Stimulated activated CD4-positive, alpha-beta T cell treated with anti-CD3 and anti-CD28 coated beads, Interleukin-1b, Interleukin-23, amount 100 ng/mL, for 4 hours (primary cell): ENCODE data around the gene CCL16.
"Not testable (repeated sequence)": the region's sequence is repeated elsewhere in the genome, so short reads cannot be mapped to it uniquely, and the experiment has no call there.

Source experiments
- DNase-seq, 2 donors: peaks; one replicate each; pipeline ENCODE4 v3.0.0-alpha.2; 2020; ENCODE audit warnings: low read depth in 2 of 2

The CCL16 gene, protein sequence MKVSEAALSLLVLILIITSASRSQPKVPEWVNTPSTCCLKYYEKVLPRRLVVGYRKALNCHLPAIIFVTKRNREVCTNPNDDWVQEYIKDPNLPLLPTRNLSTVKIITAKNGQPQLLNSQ

GRCh38 chr17:35981246-35981645 lies at the start of gene CCL16:
Gene CCL16, minus strand, starts transcription at chr17:35981497. Its CDS starts 77 bp downstream, at chr17:35981420.
- DNase-seq = no peak

GRCh38 chr17:36030956-36031355 lies 49.7 kb upstream of the CCL16 start:
- no peak for DNase-seq

DNA sequence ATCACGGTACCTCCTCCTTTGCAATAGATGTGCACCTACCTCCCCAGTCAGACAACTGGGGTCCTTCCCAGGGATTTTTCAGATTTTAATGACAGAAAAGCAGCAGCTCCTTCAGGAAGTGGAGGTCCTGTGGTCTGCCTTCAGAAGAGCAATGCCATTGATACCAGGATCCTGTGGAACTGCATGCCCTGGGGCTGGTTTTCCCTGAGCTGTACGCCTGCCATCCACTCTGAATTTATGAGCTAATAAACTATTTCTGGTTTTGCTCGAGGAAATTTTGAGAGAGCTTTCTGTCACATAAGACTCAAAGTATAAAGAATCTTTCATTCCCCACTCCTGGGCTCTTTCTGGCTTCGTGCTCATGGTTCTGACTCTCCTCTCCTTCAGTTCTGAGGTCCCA lies 46.5 kb upstream of the CCL16 start:
- DNase-seq = no peak

DNA sequence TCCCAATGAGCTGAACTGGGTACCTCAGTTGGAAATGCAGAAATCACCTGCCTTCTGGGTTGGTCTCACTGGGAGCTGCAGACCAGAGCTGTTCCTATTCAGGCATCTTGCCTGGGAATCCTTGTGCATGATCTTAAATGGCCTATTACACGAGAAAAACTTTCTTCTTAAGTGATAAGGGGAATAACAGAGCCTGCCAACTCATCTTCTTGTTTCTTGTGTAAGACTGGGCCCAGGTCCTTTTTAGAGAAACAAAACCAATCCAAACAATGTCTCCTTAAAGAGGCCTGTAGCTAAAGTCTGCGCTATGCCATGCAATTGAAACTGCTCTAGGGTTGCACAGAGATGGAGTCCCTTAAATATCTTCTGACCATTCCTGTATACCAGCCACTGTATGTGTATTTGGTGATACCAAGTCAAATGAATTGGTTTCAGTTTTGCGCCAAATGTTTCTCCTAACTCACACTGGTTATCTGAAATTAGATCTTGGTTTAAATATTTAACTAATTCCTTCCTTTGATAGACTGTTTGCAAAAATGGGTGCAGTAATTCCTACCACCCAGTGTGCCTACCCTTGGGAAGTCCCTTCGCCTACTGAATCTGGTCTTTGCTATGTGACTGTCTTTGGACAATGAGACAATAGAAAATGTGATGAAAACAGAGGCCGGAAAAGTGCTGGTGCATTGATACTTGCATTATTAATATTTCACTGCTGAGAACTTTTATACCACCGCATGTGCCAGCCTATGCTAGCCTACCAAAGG lies 43.0 kb upstream of the CCL16 start:
- no peak for DNase-seq

DNA sequence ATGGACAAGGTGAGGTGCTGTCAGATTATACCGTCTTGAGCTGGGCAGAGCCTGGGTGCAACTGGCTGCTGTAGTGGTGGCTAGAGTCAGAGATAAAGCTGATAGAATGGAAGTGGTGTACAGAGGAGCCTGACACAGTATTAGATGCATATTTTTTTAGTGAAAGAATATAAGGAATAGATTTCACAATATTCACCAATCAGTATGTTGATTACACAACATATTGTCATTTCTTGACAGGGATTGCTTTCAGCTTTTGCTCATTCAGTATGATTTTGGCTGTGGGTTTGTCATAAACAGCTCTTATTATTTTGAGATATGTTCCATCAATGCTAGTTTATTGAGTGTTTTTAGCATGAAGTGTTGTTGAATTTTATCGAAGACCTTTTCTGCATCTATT lies 38.1 kb upstream of the CCL16 start:
- DNase-seq = no peak

- DNase-seq = no peak
Observed at GRCh38 chr17:36017799-36018198, 36.5 kb upstream of the CCL16 start, which contains the start of gene CCL23. Gene CCL23, minus strand, starts transcription at chr17:36017972. Its CDS starts 75 bp downstream, at chr17:36017897.

DNA sequence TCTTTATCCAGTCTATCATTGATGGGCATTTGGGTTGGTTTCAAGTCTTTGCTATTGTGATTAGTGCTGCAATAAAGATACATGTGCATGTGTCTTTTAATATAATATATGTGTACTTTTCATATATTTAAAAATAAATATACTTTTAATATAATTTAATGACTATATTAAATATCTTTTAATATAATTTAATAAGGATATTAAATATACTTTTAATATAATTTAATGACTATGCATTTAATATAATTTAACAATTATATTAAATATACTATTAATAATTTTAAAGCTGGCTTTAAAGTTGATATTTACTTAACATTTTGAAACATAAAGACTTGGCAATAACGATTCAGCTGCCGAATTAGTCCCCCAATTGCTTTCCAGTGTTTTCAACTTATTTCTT lies 35.3 kb upstream of the CCL16 start:
- DNase-seq = no peak

GRCh38 chr17:36015895-36016294 lies 34.6 kb upstream of the CCL16 start:
- DNase-seq = not testable (repeated sequence)

GRCh38 chr17:36014946-36015345 lies 33.6 kb upstream of the CCL16 start:
- DNase-seq = no peak

DNA sequence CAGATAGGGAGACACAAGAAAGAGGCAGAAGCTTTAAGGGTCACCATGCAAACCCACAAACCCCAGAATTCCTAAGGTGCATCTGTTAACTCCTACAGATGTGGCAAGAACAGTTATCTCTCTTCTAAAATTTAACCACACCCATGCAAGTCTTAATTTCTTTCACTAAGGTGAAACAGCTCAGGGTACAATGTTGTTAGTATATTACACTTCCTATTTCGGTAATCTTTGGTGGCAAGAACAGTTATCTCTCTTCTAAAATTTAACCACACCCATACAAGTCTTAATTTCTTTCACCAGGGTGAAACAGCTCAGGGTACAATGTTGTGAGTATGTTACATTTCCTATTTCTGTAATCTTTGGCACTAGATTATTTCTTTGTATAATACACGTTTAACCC lies 29.9 kb upstream of the CCL16 start:
- DNase-seq = no peak

DNA sequence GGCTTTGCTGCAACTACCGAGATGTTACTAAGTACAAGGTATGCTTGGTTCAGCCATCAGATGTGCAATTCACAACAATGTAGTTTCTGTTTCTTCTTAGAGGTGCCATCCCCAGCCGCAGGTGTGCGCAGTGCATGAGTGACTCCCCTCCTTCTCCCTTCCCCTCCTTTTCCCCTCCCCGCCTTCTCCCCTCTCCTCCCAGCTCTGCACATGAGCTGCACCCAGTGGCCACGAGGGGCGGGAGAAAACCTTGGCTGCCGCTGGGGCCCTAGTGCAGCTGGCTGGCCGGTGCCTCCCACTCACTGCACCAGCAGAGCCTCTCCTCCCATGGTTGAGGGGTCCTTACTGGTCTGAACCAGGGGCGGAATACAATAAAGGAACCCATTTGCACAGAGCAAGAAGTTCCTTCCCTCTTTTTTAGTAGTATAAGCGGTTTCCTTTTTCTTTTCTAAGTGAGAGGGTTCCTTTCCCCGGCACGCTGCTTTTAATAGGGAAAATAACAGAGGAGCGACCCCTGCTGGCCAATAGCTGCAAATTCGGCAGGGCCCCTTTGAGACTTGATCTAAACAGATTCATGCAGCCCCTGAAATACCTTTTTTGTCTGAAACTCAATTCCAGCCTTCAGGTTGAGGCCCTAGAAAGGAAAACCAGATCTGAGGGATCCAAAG lies 27.8 kb upstream of the CCL16 start:
- no peak for DNase-seq

DNA sequence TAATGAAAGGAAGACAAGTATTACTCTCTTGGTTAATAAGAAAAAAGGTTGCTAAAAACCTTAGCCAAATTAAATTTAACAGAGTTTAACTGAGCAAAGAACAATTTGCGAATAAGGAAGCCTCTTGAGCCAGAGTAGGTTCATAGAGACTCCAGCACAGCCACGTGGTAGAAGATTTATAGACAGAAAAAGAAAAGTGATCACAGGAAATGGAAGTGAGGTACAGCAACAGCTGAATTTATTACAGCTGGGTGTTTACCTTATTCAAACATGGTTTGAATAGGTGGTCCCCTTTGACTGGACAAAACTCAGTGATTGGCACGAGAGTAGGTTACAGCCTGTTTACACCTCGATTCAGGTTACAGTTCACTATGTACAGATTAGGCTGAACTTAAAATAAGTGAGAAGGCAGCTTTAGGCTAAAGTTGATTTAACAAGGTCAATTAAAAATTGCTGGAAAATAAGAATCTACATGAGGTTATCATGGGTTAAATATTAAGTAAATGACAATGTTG lies 23.4 kb upstream of the CCL16 start:
- DNase-seq = no peak

- DNase-seq = no peak
Observed at GRCh38 chr17:36002631-36003030, 21.3 kb upstream of the CCL16 start.

- no peak for DNase-seq
Observed at GRCh38 chr17:36001862-36002603, 20.7 kb upstream of the CCL16 start.

DNA sequence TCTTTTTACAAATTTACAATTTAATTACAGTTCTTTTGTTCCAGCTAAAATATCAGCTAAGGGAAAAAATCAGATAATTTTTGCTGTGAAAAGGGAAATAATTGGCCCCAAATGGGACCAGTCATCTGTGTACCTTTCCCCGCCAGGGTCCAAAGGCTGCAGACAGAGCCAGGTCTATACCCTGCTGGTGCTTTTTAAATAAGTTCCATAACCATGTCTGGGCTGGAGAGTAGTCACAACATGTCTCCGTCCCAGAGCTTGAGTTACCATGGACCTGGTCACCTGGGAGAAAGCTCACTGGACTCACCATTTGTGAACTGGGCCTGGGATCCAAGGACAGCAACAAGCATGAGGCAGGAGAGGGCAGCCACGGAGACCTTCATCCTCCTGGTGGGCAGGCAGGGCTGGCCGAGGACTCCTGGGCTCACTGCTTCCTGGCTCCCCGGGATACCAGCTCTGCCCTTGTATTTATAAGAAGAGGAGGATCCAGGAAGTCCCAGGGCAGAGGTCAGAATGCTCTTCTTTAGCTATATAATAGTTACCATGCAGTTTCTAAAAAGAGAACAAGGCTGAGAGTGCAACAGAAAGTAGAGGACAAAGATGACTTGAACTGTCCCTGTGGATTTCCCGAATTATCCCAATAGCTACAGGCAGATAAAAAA lies 19.9 kb upstream of the CCL16 start, which contains the start of gene CCL15:
TSS of gene CCL15 (minus strand) at position 444 of the 662 bp plus-strand sequence. CDS start at position 383, 61 bp downstream.
- DNase-seq = no peak

GRCh38 chr17:36000732-36001109 lies 19.4 kb upstream of the CCL16 start:
- no peak for DNase-seq

DNA sequence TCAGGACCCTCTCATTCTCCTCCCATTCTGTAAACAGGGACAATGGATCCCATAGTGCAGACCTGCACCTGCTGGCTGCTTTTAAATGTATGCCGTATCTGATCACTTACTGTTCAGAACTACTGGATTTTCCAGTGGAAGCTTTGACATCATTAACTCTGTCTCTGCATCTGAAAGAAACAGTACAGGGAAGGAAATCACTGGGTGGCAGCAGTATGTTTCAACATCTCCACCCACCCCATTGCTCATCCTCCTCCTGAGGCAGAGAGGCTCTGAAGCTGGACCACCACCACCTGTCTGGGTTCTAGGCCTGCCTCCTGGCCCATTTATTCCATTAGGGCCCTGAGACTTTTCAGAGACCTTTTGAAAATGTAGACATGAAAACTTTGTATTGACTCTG lies 17.5 kb upstream of the CCL16 start:
- DNase-seq = no peak

GRCh38 chr17:35998018-35998545 lies 16.8 kb upstream of the CCL16 start:
- no peak for DNase-seq

DNA sequence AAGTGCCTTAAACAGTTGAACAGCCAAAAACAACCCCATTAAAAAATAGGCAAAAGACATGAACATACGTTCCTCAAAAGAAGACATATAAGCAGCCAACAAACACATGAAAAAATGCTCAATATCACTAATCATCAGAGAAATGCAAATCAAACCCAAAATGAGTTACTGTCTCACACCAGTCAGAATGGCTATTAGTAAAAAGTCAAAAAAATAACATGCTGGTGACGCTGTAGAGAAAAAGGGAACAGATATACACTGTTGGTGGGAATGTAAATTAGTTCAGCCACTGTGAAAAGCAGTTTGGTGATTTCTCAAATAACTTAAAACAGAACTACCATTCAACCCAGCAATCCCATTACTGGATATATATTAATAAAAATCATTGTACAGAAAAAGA lies 14.0 kb upstream of the CCL16 start:
- DNase-seq = not testable (repeated sequence)

DNA sequence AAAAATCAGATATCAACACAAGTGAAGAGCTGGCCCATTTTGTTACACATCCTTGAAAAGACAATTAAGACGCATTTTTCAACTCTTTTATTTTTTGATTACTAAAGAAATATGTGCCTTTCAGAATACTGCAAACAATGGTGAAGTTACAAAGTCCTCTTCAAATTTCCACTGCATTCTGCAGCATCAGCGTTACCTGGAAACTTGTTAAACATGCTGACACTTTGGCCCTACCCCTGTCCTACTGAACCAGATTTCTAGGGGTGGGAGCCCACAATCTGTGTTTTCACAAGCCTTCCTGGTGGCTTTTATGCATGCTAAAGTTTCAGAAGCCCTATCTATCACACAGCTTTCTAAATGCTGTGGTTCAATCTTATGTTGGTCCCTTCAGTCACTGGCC lies 9.8 kb upstream of the CCL16 start:
- no peak for DNase-seq

DNA sequence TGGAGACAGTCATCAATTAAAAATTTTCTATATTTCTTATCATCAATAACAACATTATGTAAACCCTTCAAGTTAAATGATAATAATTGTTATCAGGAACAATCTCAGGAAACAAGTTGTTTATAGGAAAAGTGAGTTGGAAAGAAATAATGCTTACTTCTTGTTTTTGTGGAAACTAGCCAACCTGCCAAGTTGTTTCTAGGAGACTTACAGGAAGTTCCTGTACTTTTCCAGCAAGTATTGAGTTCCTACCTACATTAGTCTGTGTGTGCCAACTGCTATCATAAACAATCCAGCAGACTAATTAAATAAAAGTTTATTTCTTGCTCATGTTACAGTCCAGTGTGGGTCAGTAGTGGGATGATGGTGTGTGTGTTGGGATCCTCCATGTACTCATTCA lies 6.9 kb upstream of the CCL16 start:
- no peak for DNase-seq
